ENCODE measurements around the gene GSTT4.

Gene GSTT4

GRCh38 chr22:24029304-24029703, 24.1 kb upstream of the GSTT4 start:
- H3K9me3 ChIP-seq, result peaks cover 0 to 4% (median 0%) of the 10 kb centered on the region in 3 donors
- DNase-seq, result no peak
- no peaks in the 10 kb centered on the region for H3K4me1 ChIP-seq
- H3K27ac ChIP-seq, result no peak overlapping the region
- intact Hi-C loops (cut with DNase I; ENCODE audit: low total_unique reads), result no loop called here
- no peaks in the 10 kb centered on the region for H3K27me3 ChIP-seq
- H3K4me3 ChIP-seq, result no peak overlapping the region
- TF ChIP-seq, protein P1, sequence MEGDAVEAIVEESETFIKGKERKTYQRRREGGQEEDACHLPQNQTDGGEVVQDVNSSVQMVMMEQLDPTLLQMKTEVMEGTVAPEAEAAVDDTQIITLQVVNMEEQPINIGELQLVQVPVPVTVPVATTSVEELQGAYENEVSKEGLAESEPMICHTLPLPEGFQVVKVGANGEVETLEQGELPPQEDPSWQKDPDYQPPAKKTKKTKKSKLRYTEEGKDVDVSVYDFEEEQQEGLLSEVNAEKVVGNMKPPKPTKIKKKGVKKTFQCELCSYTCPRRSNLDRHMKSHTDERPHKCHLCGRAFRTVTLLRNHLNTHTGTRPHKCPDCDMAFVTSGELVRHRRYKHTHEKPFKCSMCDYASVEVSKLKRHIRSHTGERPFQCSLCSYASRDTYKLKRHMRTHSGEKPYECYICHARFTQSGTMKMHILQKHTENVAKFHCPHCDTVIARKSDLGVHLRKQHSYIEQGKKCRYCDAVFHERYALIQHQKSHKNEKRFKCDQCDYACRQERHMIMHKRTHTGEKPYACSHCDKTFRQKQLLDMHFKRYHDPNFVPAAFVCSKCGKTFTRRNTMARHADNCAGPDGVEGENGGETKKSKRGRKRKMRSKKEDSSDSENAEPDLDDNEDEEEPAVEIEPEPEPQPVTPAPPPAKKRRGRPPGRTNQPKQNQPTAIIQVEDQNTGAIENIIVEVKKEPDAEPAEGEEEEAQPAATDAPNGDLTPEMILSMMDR (IDR thresholded peaks at IDR 0.05), result no peak
- peaks cover 0 to 9% (median 0%) of the 10 kb centered on the region in 3 donors for H3K36me3 ChIP-seq

DNA sequence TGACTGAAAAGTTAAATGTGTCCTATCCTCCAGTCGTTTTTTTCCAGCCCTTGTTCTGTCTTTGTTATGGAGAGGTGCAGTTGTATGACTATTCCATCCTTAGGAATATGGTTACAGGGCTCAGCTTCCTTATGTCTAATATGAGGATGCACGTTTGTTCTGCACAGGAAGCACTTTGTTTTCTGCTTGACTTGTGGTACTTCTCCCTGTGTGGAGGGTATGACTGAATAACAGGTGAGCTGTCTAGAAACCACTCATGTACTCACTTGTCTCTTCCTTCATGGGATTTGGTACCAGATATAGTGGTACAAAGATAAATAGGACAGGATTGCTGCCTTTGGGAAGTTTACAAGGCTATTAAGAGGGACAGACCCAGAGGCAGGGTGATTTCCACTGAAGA, 23.3 kb upstream of the GSTT4 start:
- Histone ChIP-seq H3K4me1 (no peaks in the 10 kb centered on the region), H3K9me3 (peaks cover 0 to 7% (median 0%) of the 10 kb centered on the region in 3 donors), H3K4me3 (no peak overlapping the region), H3K27me3 (no peaks in the 10 kb centered on the region), H3K27ac (no peak overlapping the region), H3K36me3 (peaks cover 0 to 9% (median 0%) of the 10 kb centered on the region in 3 donors)
- no peak for DNase-seq
- TF ChIP-seq, protein P1 (IDR thresholded peaks at IDR 0.05), result no peak
- intact Hi-C loops (cut with DNase I; ENCODE audit: low total_unique reads), result no loop called here

- intact Hi-C loops (cut with DNase I; ENCODE audit: low total_unique reads), result no loop called here
- Histone ChIP-seq H3K36me3 (peaks cover 0 to 9% (median 0%) of the 10 kb centered on the region in 3 donors), H3K4me1 (no peaks in the 10 kb centered on the region), H3K9me3 (peaks cover 0 to 7% (median 0%) of the 10 kb centered on the region in 3 donors), H3K27me3 (no peaks in the 10 kb centered on the region), H3K27ac (no peak overlapping the region), H3K4me3 (no peak overlapping the region)
- no peak for DNase-seq
- TF ChIP-seq, protein P1 (IDR thresholded peaks at IDR 0.05), result no peak
Measured at GRCh38 chr22:24027991-24028390, 22.7 kb upstream of the GSTT4 start.

DNA sequence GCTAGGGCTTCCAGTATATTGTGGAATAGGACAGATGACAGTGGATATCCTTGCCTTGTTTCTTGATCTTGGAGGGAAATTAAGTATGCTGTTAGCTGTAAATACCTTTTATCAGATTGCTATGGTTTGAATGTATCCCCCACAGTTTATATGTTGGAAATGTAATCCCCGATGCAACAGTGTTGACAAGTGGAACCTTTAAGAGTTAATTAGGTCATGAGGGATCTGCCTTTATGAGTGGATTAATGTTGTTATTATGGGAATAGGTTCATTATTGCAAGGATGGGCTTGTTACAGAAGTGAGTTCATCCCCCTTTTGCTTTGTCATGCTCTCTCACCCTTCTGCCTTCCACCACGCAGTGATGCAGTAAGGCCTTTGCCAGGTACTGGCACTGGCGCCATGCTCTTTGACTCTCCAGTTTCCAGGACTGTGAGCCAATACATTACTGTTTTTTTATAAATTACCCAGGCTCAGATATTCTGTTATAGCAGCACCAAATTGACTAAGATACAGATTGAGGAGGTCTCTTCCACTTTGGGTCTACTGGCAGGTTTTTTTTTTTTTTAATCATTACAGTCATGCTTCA, 22.2 kb upstream of the GSTT4 start:
- Histone ChIP-seq H3K36me3 (peaks cover 0 to 9% (median 0%) of the 10 kb centered on the region in 3 donors), H3K4me1 (no peaks in the 10 kb centered on the region), H3K4me3 (no peak overlapping the region), H3K27me3 (no peaks in the 10 kb centered on the region), H3K27ac (no peak overlapping the region), H3K9me3 (peaks cover 0 to 7% (median 0%) of the 10 kb centered on the region in 3 donors)
- no peak for DNase-seq
- TF ChIP-seq, protein P1 (IDR thresholded peaks at IDR 0.05), result no peak
- intact Hi-C loops (cut with DNase I; ENCODE audit: low total_unique reads), result no loop called here

- no peaks in the 10 kb centered on the region for H3K27me3 ChIP-seq
- DNase-seq, result no peak
- H3K27ac ChIP-seq, result no peak overlapping the region
- intact Hi-C loops (cut with DNase I; ENCODE audit: low total_unique reads), result no loop called here
- no peaks in the 10 kb centered on the region for H3K4me1 ChIP-seq
- TF ChIP-seq, protein P1 (IDR thresholded peaks at IDR 0.05), result no peak
- peaks cover 0 to 9% (median 0%) of the 10 kb centered on the region in 3 donors for H3K36me3 ChIP-seq
- peaks cover 0 to 7% (median 0%) of the 10 kb centered on the region in 3 donors for H3K9me3 ChIP-seq
- no peak overlapping the region for H3K4me3 ChIP-seq
Measured at GRCh38 chr22:24026733-24027132, 21.5 kb upstream of the GSTT4 start.

Data from tibial artery (tissue), 4 donors.